ENCODE results near the gene DAND5. TPM values are rescaled to one million over a fixed set of nuclear protein-coding genes. Genes with fewer than 3 reads are reported as not detected.
A peak's percentile ranks its signal among the peaks of the same experiment; 100 is the strongest.

The DAND5 gene
- total RNA-seq, 1 donor from 2014 or later: not detected

- peaks cover 19% of the 10 kb centered on the region for H3K4me1 Mint-ChIP-seq
- H3K36me3 Mint-ChIP-seq: peaks cover 19% of the 10 kb centered on the region
- H3K27me3 Mint-ChIP-seq (ENCODE audit: low read depth): peaks cover 79% of the 10 kb centered on the region
- no peak overlapping the region for H3K27ac Mint-ChIP-seq
- DNase-seq (ENCODE audit: low spot score in 2 of 2, unreplicated experiment in 2 of 2): no peak
- peak overlapping the region; percentile 27 for H3K4me3 Mint-ChIP-seq
- no peak for TF ChIP-seq CTCF (IDR thresholded peaks at IDR 0.05; ENCODE audit: unreplicated experiment)
- no peaks in the 10 kb centered on the region for H3K9me3 Mint-ChIP-seq
Observed at GRCh38 chr19:12997967-12998940, 28.9 kb downstream of the DAND5 start.

- Mint-ChIP-seq H3K36me3 (peaks cover 25% of the 10 kb centered on the region), H3K9me3 (no peaks in the 10 kb centered on the region), H3K27me3 (ENCODE audit: low read depth) (peaks cover 86% of the 10 kb centered on the region), H3K4me3 (no peak overlapping the region), H3K27ac (no peak overlapping the region), H3K4me1 (peaks cover 12% of the 10 kb centered on the region)
- TF ChIP-seq CTCF (IDR thresholded peaks at IDR 0.05; ENCODE audit: unreplicated experiment): no peak
- DNase-seq (ENCODE audit: low spot score in 2 of 2, unreplicated experiment in 2 of 2): no peak
Observed at GRCh38 chr19:13001166-13001501, 31.8 kb downstream of the DAND5 start.

- H3K27me3 Mint-ChIP-seq (ENCODE audit: low read depth): peaks cover 88% of the 10 kb centered on the region
- no peak overlapping the region for H3K4me3 Mint-ChIP-seq
- H3K4me1 Mint-ChIP-seq: peaks cover 12% of the 10 kb centered on the region
- H3K27ac Mint-ChIP-seq: no peak overlapping the region
- DNase-seq (ENCODE audit: low spot score in 2 of 2, unreplicated experiment in 2 of 2): no peak
- TF ChIP-seq CTCF (IDR thresholded peaks at IDR 0.05; ENCODE audit: unreplicated experiment): no peak
- H3K9me3 Mint-ChIP-seq: no peaks in the 10 kb centered on the region
- peaks cover 25% of the 10 kb centered on the region for H3K36me3 Mint-ChIP-seq
Observed at GRCh38 chr19:13001502-13002165, 32.3 kb downstream of the DAND5 start.

- Mint-ChIP-seq H3K27ac (no peak overlapping the region), H3K4me1 (peaks cover 7% of the 10 kb centered on the region), H3K4me3 (no peak overlapping the region), H3K9me3 (no peaks in the 10 kb centered on the region), H3K36me3 (peaks cover 25% of the 10 kb centered on the region), H3K27me3 (ENCODE audit: low read depth) (peaks cover 86% of the 10 kb centered on the region)
- TF ChIP-seq CTCF (IDR thresholded peaks at IDR 0.05; ENCODE audit: unreplicated experiment): no peak
- DNase-seq (ENCODE audit: low spot score in 2 of 2, unreplicated experiment in 2 of 2): no peak
Observed at GRCh38 chr19:13002166-13002898, 33.0 kb downstream of the DAND5 start.

- Mint-ChIP-seq H3K36me3 (peaks cover 25% of the 10 kb centered on the region), H3K27ac (no peak overlapping the region), H3K9me3 (no peaks in the 10 kb centered on the region), H3K27me3 (ENCODE audit: low read depth) (peaks cover 86% of the 10 kb centered on the region), H3K4me3 (no peak overlapping the region), H3K4me1 (peaks cover 4% of the 10 kb centered on the region)
- no peak for TF ChIP-seq CTCF (IDR thresholded peaks at IDR 0.05; ENCODE audit: unreplicated experiment)
- DNase-seq (ENCODE audit: low spot score in 2 of 2, unreplicated experiment in 2 of 2): no peak
Observed at GRCh38 chr19:13003081-13003480, 33.7 kb downstream of the DAND5 start.
